AG10803 (cell line): ENCODE data around the gene FRMPD4.

Source experiments
- DNase-seq: peaks from one replicate; pipeline ENCODE4 v3.0.0; 2010; ENCODE audit warnings: low read depth
- H3K4me3 ChIP-seq: 2 replicates; pipeline ENCODE4 v1.5.1; 2011; ENCODE audit warnings: mild to moderate bottlenecking, low read length, control low read depth
- TF ChIP-seq, protein P1 (sequence below): conservative IDR thresholded peaks from 2 replicates; pipeline ENCODE4 v1.5.1; 2011; ENCODE audit warnings: mild to moderate bottlenecking, low read length, control low read depth, inconsistent platforms

Gene FRMPD4

DNA sequence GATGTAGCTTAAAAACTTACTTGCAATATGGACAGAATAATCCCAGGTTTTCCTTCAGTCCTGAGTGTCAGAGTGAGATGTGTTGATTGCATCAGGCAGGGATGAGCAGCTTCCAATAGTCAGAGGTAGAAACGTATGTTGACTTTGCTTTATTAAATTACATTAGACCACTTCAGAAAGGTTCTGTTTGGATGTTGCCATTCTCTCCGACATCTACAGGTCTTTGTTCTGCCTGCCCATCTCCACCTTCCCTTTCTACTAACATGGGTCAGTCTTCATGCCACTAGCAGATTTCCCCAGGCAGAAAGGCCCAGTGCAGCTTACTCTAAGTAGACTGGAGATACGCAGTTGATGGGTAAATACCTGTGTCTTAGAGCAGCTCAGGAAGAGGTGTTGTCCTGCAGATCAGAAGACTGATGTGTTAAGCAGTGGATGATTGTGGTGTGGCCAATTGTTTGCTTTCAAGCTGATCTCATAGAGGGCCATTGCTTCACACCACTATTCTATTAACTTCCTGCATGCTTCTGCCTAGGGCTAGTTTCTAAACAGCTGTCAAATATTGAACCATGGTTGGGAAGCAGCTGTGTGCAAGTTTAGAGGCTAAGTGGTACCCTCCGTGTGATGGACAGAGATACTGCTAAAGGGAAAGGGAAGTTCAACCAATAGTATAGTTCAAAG lies 1.8 kb downstream of the FRMPD4 start:
- H3K4me3 ChIP-seq = peak overlapping the region; percentile 60
- peak; percentile 31 for DNase-seq
- TF ChIP-seq, protein P1, sequence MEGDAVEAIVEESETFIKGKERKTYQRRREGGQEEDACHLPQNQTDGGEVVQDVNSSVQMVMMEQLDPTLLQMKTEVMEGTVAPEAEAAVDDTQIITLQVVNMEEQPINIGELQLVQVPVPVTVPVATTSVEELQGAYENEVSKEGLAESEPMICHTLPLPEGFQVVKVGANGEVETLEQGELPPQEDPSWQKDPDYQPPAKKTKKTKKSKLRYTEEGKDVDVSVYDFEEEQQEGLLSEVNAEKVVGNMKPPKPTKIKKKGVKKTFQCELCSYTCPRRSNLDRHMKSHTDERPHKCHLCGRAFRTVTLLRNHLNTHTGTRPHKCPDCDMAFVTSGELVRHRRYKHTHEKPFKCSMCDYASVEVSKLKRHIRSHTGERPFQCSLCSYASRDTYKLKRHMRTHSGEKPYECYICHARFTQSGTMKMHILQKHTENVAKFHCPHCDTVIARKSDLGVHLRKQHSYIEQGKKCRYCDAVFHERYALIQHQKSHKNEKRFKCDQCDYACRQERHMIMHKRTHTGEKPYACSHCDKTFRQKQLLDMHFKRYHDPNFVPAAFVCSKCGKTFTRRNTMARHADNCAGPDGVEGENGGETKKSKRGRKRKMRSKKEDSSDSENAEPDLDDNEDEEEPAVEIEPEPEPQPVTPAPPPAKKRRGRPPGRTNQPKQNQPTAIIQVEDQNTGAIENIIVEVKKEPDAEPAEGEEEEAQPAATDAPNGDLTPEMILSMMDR = no peak

DNA sequence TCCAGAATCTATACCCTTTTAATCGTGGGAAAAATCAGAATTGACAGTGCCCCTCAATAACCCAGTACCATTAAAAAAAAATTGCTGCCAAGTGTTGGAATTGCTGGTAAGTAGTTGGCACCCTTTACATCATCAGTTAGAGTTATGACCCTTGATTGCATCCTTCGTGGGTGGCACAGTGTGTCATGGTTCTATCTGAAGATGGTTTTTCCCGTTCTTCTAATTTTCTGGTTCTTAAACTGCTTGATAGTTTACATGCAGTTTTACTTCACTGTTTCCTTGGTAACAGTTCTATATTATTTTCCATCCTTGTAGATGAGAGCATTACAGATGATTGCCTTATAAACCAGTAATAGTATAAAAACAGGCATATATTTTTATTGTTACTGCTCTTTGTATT lies 3.2 kb downstream of the FRMPD4 start:
- no peak for DNase-seq
- no peak overlapping the region for H3K4me3 ChIP-seq
- TF ChIP-seq, protein P1 = no peak

DNA sequence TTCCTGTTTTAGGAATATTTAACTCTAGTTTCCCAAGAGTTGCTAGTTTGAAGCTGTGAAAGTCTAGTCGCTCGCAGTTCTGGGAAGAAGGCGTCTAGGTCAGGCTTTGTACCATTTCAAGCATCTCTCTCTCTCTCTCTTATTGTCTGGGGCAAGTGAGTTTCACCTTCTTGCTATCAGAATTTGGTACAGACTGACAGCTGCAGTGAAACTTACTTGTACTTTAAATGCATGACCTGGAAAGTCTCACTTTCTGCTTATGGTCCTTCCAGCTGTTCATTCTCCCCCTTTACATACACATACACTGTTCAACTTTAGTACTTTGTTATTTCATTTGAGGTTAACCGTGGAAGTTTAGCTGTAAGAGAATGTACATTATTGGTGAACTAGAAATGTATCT lies 4.4 kb downstream of the FRMPD4 start:
- DNase-seq = no peak
- TF ChIP-seq, protein P1 = no peak
- H3K4me3 ChIP-seq = no peak overlapping the region

DNA sequence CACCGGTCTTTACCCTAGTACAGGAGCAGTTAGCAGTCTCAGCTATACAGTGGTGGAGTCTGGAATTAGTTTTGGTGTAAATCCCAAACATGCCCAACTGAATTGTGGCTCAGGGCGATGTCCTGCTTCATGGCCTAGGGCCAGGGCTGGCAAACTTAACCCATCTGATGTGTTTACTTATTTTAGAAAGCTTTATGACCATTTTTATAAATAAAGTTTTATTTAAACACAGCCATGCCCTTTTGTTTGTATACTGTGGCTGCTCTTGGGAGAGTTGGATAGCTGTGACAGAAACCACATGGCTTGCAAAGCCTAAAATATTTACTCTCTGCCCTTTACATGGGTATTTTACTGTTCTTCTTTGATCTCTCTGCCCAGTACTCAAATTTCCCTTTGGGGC lies 7.1 kb downstream of the FRMPD4 start:
- no peak for DNase-seq
- TF ChIP-seq, protein P1 = no peak
- H3K4me3 ChIP-seq = no peak overlapping the region

DNA sequence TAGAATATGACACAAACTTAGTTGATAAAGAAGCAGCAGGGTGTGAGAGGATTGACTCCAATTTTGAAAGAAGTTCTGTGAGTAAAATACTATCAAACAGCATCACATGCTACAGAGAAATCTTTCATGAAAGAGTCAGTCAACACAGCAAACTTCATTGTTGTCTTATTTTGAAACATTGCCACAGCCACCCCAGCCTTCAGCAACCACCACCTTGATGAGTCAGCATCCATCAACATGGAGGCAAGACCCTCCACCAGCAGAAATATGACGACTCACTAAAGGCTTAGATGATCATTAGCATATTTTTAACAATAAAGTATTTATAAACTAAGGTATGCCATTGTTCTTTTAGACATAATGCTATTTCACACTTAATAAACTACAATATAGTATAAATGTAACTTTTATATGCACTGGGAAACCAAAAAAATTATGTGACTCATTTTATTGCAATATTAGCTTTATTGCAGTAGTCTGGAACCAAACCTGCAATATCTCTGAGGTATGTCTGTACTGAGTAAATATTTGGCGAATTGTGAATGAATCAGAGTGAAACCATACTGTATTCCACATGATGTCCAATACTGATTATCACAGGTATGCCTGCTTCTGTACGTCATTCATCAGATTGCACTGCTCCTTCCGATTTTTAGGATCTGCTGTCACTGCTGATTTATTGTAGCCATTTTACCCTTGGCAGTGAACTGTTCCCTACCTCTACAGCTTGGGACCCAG lies 11.6 kb downstream of the FRMPD4 start:
- no peak overlapping the region for H3K4me3 ChIP-seq
- DNase-seq = no peak
- TF ChIP-seq, protein P1 = no peak

DNA sequence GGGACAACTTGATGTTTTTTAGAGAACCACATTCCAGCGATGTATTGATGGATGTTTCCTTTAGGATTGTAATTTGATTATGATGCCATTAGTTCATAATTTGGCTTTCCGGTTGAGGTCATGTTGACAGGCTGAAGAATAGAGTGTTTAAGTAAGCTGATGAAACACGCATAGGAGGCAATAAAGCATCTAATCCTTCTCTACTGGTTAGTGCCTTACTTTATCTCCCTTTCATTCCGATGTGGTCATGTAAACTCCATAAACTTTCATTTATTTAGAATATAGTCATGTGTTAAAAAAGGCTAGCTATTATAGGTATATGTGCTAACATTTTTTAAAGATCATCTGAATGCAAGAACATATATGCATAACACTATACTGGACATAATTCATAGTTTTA lies 15.0 kb downstream of the FRMPD4 start:
- no peak for DNase-seq
- H3K4me3 ChIP-seq = no peak overlapping the region
- TF ChIP-seq, protein P1 = no peak

DNA sequence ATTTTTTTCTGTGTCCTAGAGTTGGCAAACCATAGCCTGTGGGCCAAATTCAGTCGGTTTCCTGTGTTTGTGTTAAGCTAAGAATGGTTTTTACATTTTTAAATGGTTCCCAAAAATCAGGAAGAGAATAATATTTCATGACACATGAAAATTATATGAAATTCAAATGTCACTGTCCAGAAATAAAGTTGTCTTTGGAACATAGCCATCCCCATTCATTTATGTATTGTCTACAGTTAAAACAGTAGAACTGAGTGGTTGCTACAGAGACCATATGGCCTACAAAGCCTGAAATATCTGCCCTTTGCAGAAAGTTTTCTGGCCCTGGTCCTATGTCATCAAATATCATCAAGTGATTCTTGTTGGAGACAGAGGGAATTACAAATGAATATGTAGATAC lies 15.5 kb downstream of the FRMPD4 start:
- no peak for DNase-seq
- H3K4me3 ChIP-seq = no peak overlapping the region
- TF ChIP-seq, protein P1 = no peak
